ENCODE results near the gene SASH1. TPM values are rescaled to one million over a fixed set of nuclear protein-coding genes. Genes with fewer than 3 reads are reported as not detected.
"Not testable (repeated sequence)": the region's sequence is repeated elsewhere in the genome, so short reads cannot be mapped to it uniquely, and the experiment has no call there.

SASH1 gene
- total RNA-seq, 1 donor from 2014 or later = 15.5 TPM

DNA sequence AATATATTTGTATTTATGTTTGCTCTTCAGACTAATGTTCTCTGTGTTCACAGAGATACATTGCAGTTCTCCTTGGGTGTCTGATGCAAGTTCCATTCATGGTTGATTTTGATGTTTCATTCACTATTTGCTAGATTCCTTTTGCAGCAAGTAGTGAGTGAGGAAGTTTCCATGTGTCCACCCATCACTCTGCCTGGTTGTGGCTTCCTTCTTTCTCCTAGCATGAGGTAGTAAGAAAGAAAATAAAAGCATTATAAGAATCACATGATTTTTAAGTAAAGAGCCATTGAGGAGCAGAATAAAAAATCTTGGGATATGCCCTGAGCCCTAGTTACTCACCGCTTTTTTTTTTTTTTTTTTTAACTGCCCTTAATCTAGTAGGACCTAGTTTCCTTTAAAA, 8.7 kb downstream of the SASH1 start:
- H3K9me3 ChIP-seq (ENCODE audit: insufficient read depth, low read depth, low read length) = no peaks in the 10 kb centered on the region
- H3K36me3 ChIP-seq (ENCODE audit: insufficient read depth, low read length) = no peaks in the 10 kb centered on the region
- H3K4me2 ChIP-seq (ENCODE audit: low read length) = no peak overlapping the region
- H3K9ac ChIP-seq (ENCODE audit: low read length) = no peak overlapping the region
- H3K36me3 Mint-ChIP-seq (ENCODE audit: low read depth, unreplicated experiment) = no peaks in the 10 kb centered on the region
- no peaks in the 10 kb centered on the region for H3K27me3 ChIP-seq (ENCODE audit: insufficient read depth, low read length)
- no peak overlapping the region for H3K27ac Mint-ChIP-seq (ENCODE audit: unreplicated experiment)
- DNase-seq (ENCODE audit: low read depth) (no peak), FAIRE-seq (no peak)
- no peaks in the 10 kb centered on the region for H4K20me1 ChIP-seq (ENCODE audit: insufficient read depth, low read length)
- no peak overlapping the region for H2AFZ ChIP-seq (ENCODE audit: low read depth, low read length)
- H3K79me2 ChIP-seq (ENCODE audit: insufficient read depth, low read length) = peaks cover 15% of the 10 kb centered on the region
- no peak overlapping the region for H3K4me3 Mint-ChIP-seq (ENCODE audit: unreplicated experiment)
- no peaks in the 10 kb centered on the region for H3K27me3 Mint-ChIP-seq (ENCODE audit: low read depth, unreplicated experiment)
- H3K4me3 ChIP-seq (ENCODE audit: insufficient read depth, low read depth, low read length) = no peak overlapping the region
- peaks cover 7% of the 10 kb centered on the region for H3K4me1 Mint-ChIP-seq (ENCODE audit: low read depth, unreplicated experiment)
- no peaks in the 10 kb centered on the region for H3K9me3 Mint-ChIP-seq (ENCODE audit: unreplicated experiment)
- H3K27ac ChIP-seq (ENCODE audit: low read depth, low read length) = no peak overlapping the region
- H3K4me1 ChIP-seq (ENCODE audit: insufficient read depth, low read length) = no peaks in the 10 kb centered on the region
- TF ChIP-seq EZH2 (IDR thresholded peaks at IDR 0.05; ENCODE audit: insufficient read depth, low read length) = no peak
- TF ChIP-seq, protein P1, sequence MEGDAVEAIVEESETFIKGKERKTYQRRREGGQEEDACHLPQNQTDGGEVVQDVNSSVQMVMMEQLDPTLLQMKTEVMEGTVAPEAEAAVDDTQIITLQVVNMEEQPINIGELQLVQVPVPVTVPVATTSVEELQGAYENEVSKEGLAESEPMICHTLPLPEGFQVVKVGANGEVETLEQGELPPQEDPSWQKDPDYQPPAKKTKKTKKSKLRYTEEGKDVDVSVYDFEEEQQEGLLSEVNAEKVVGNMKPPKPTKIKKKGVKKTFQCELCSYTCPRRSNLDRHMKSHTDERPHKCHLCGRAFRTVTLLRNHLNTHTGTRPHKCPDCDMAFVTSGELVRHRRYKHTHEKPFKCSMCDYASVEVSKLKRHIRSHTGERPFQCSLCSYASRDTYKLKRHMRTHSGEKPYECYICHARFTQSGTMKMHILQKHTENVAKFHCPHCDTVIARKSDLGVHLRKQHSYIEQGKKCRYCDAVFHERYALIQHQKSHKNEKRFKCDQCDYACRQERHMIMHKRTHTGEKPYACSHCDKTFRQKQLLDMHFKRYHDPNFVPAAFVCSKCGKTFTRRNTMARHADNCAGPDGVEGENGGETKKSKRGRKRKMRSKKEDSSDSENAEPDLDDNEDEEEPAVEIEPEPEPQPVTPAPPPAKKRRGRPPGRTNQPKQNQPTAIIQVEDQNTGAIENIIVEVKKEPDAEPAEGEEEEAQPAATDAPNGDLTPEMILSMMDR (IDR thresholded peaks at IDR 0.05; ENCODE audit: insufficient read depth, low read depth, low read length) = no peak

DNA sequence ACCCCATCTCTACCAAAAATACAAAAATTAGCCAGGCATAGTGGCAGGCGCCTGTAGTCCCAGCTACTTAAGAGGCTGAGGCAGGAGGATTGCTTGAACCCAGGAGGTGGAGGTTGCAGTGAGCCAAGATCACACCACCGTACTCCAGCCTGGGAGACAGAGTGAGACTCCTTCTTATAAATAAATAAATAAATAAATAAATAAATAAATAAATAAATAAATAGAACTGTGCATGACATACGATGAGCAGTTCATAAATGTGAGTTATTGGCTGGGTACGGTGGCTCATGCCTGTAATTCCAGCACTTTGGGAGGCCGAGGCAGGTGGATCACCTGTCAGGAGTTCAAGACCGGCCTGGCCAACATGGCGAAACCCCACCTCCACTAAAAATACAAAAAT, 9.8 kb downstream of the SASH1 start:
- H2AFZ ChIP-seq (ENCODE audit: low read depth, low read length); H3K36me3 Mint-ChIP-seq (ENCODE audit: low read depth, unreplicated experiment); H4K20me1 ChIP-seq (ENCODE audit: insufficient read depth, low read length); FAIRE-seq; H3K4me1 ChIP-seq (ENCODE audit: insufficient read depth, low read length); H3K9me3 ChIP-seq (ENCODE audit: insufficient read depth, low read depth, low read length); H3K4me1 Mint-ChIP-seq (ENCODE audit: low read depth, unreplicated experiment); H3K4me3 Mint-ChIP-seq (ENCODE audit: unreplicated experiment); H3K27ac Mint-ChIP-seq (ENCODE audit: unreplicated experiment); H3K4me3 ChIP-seq (ENCODE audit: insufficient read depth, low read depth, low read length); H3K9ac ChIP-seq (ENCODE audit: low read length); H3K27me3 ChIP-seq (ENCODE audit: insufficient read depth, low read length); DNase-seq (ENCODE audit: low read depth); H3K27ac ChIP-seq (ENCODE audit: low read depth, low read length); H3K27me3 Mint-ChIP-seq (ENCODE audit: low read depth, unreplicated experiment); H3K4me2 ChIP-seq (ENCODE audit: low read length); H3K9me3 Mint-ChIP-seq (ENCODE audit: unreplicated experiment); H3K36me3 ChIP-seq (ENCODE audit: insufficient read depth, low read length): not testable (repeated sequence)
- H3K79me2 ChIP-seq (ENCODE audit: insufficient read depth, low read length) = peaks cover 19% of the 10 kb centered on the region

DNA sequence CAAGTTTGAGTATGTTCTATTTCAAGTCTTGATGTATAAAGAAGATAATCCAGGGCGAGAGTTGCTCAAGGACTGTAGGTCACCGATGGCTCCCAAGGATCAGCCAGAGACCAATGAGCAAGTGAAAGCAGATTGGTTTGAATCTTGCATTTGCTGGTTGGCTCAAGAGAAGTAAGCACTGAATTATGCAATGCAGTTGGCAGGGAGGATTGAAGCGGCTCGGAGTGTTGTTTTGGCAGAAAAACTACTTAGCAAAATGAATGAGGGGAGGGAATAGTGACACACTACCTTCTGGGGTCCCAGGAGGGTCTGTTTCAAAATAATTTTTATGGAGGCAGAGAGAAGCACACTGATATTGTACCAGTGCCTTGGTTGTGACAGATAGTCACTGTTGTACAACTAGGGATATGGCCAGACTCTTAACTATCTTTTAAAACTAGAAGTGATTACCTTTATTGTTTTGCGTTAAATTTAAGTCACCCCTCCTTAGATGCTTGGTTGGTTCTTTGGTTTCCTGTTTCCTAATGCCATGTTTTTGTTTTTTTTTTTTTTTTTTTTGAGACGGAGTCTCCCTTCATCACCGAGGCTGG, 15.7 kb downstream of the SASH1 start:
- Mint-ChIP-seq H3K9me3 (ENCODE audit: unreplicated experiment) (no peaks in the 10 kb centered on the region), H3K36me3 (ENCODE audit: low read depth, unreplicated experiment) (no peaks in the 10 kb centered on the region), H3K4me3 (ENCODE audit: unreplicated experiment) (no peak overlapping the region), H3K27ac (ENCODE audit: unreplicated experiment) (no peak overlapping the region), H3K4me1 (ENCODE audit: low read depth, unreplicated experiment) (no peaks in the 10 kb centered on the region), H3K27me3 (ENCODE audit: low read depth, unreplicated experiment) (no peaks in the 10 kb centered on the region)
- no peak overlapping the region for H2AFZ ChIP-seq (ENCODE audit: low read depth, low read length)
- H3K79me2 ChIP-seq (ENCODE audit: insufficient read depth, low read length) = peaks cover 4% of the 10 kb centered on the region
- H3K27ac ChIP-seq (ENCODE audit: low read depth, low read length) = no peak overlapping the region
- H4K20me1 ChIP-seq (ENCODE audit: insufficient read depth, low read length) = no peaks in the 10 kb centered on the region
- FAIRE-seq = no peak
- no peak overlapping the region for H3K9ac ChIP-seq (ENCODE audit: low read length)
- no peak overlapping the region for H3K4me3 ChIP-seq (ENCODE audit: insufficient read depth, low read depth, low read length)
- H3K4me1 ChIP-seq (ENCODE audit: insufficient read depth, low read length) = no peaks in the 10 kb centered on the region
- no peak overlapping the region for H3K4me2 ChIP-seq (ENCODE audit: low read length)
- DNase-seq (ENCODE audit: low read depth) = peak; percentile 38
- no peaks in the 10 kb centered on the region for H3K36me3 ChIP-seq (ENCODE audit: insufficient read depth, low read length)
- H3K27me3 ChIP-seq (ENCODE audit: insufficient read depth, low read length) = no peaks in the 10 kb centered on the region
- H3K9me3 ChIP-seq (ENCODE audit: insufficient read depth, low read depth, low read length) = no peaks in the 10 kb centered on the region
- TF ChIP-seq, protein P1 (IDR thresholded peaks at IDR 0.05; ENCODE audit: insufficient read depth, low read depth, low read length) = no peak
- TF ChIP-seq EZH2 (IDR thresholded peaks at IDR 0.05; ENCODE audit: insufficient read depth, low read length) = no peak

Measured in astrocyte (in vitro differentiated cells and primary cell).